ENCODE data around the gene CHD6.

Gene CHD6

GRCh38 chr20:41617902-41618806, at the start of gene CHD6:
Gene CHD6, minus strand, starts transcription at chr20:41618377. Its CDS starts 67,040 bp downstream, at chr20:41551337.
- peak; percentile 97 for DNase-seq (ENCODE audit: low read depth)

DNA sequence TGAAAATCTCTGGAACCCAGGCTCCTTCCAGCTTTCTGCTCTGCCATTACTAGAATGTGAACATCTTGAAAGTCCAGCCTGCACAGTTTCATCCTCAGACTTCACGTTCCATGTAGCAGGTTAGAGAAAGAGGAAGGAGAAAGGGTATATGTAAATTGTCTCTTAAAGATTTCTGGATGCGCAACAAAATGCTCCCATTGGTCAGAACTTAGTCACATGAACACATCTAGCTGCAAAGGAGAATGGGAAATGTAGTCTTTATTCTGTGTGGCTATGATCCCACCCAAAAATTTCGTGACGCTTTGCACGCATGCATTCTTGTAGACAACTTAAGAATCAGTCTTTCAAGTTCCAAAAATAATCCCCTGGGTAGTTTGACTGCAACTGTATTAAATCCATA, 46.4 kb upstream of the CHD6 start:
- no peak for DNase-seq (ENCODE audit: low read depth)

DNA sequence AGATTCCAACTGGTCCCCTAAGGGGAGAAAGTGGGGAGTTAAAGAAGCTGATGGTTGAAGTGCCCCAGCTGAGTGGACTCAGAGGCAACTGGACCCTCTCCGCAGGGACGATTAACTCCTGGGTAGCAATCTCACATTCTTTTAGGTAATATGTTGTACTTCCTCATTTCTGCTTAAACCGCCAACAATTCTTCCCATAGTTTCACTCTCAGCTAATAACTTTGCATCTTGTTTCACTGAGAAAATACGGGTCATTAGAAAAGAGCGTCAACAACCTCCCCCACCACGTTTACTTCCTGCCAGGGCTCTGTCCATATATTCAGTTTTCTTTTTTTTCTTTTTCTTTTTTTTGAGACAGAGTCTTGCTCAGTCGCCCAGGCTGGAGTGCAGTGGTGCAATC, 39.5 kb upstream of the CHD6 start:
- no peak for DNase-seq (ENCODE audit: low read depth)

DNA sequence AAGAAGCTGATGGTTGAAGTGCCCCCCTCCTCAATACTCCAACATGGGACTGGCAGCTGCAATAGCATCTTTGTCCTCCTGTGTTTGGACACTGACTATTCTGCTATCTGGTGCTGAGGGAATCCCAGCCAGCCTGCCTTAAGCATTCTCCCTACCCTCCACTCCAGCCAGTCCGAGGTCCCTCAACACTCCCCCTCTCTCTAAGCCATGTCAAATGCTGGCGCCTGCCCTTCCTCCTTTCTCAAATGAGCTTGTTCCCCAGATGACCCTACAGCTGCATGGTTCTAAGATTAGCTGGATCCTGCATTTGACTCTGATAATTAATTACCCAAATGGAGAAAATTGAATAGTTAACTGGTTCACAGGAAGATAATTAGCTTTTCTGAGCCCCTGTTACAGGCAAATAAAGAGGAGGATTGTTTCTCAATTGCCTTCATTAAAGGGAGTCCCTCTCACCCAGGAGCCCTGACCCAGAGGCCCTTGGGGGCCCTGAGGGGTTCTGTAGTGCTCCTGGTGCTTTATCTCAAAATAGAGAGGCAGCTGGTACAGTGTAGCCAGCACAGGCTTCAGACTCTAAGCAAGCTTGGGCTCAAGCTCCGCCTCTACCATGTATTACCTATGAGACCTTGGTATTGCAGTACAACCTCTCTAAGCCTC, 37.9 kb upstream of the CHD6 start:
- DNase-seq (ENCODE audit: low read depth): no peak

- no peak for DNase-seq (ENCODE audit: low read depth)
Observed at GRCh38 chr20:41654884-41655283, 36.7 kb upstream of the CHD6 start.

DNA sequence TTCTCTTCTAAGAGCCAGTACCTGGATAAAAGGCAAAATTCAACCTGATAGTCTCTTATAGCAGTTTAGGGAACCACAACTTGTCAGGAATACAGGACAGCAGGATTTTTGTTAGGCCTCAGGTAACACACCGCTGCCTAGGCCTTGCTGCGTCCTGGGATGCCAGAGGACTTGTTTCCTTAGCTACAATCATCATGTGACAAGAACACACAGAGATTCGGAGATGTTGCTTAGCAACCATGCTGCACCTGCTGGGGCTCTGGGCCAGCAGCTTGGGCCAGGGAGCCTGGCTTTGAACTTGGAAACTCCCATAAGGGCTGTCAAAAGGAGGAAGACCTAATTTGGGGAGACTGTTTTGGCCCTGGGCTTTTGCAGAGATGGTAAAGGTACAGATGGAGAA, 36.1 kb upstream of the CHD6 start:
- DNase-seq (ENCODE audit: low read depth): no peak

DNA sequence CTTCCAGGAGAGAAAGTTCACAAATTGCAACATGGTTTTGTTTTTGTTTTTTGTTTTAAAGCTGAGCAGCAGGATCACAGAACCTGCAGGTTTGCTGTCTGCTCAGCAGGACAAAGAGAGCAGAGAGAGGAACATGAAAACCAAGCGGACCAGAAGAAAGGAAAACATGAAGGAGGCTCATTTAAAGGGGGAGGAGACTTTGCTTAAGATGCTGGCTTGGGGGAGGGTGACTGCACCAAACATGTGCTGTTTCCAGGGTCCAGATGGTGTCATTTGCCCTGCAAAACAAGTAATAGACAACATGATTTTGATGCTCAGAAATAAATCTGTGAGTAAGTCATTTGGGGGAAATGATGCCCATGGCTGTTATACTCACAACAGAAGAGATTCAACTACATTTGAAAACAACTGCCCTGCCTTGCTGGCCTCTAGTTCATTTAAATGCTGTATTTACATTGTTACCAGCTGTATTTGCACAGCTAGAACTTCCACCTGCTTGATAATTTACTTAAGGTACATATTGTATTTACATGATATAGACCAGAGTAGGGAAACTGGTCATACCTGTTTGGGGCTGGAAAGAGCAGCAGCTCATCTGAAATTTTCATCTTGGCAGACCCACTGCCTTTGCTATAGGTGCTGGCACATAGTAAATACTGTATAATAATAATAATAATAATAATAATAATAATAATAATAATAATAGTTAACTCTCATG, 32.2 kb upstream of the CHD6 start:
- no peak for DNase-seq (ENCODE audit: low read depth)

DNA sequence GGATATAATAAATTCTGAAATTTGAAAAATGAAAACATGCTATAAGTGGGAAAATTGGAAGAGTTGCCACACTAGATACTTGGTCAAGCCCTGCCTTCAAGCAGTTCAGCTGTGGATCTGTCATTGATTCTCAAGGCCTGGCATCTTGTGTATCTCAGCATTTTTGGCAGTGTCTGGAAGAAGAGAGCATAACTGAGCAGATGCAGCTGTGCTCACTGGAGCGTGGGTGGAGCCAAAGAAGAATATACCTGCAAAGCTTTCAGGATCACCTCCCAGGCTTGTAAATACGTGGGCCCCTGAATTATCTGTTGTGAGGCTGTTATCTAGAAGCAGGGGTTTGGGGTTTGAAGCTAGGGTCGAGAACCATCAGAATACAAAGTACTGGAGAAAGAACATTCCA, 31.3 kb upstream of the CHD6 start:
- DNase-seq (ENCODE audit: low read depth): no peak

GRCh38 chr20:41645372-41645771, 27.2 kb upstream of the CHD6 start:
- DNase-seq (ENCODE audit: low read depth): no peak

DNA sequence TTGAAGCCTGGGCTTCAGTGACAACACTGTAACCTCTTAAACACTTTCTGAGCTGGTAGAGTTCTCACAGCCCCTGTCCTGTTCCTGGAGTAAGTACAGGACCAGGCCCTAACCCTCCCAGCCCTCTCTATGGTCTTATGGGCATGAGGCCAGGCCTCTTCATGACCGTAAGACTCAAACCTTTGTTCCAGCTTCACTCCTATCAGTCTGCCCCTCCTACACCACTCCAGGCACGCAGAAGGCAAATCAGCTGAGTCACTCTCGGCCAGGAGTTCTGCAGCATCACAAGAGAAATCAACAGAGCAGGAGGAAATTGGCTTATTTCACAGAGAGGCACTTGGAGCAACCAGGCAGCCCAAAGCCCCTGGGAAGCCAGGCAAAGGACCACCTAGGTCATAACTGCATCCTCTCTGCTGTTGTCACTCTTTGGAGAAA, 25.3 kb upstream of the CHD6 start:
- no peak for DNase-seq (ENCODE audit: low read depth)

GRCh38 chr20:41639630-41640029, 21.5 kb upstream of the CHD6 start:
- no peak for DNase-seq (ENCODE audit: low read depth)

- no peak for DNase-seq (ENCODE audit: low read depth)
Observed at GRCh38 chr20:41638456-41638855, 20.3 kb upstream of the CHD6 start.

- no peak for DNase-seq (ENCODE audit: low read depth)
Observed at GRCh38 chr20:41635158-41635557, 17.0 kb upstream of the CHD6 start.

DNA sequence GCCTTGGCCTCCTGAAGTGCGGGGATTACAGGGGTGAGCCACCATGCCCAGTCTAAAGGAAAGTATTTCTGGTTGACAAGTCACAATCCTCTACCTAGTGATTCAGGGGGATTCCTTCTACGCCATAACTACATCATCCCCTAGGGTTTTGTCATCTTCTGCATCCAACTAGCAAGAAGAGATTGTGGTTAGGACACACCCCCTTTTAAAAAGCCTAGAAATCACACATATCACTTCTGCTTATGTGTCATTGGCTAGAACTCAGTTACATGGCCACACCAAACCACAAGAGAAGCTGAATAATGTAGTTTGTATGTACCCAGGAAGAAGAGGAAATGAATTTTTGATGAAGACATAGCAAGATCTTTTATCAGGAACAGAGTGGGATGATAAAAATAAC, 14.7 kb upstream of the CHD6 start:
- no peak for DNase-seq (ENCODE audit: low read depth)

- no peak for DNase-seq (ENCODE audit: low read depth)
Observed at GRCh38 chr20:41631826-41632225, 13.6 kb upstream of the CHD6 start.

- DNase-seq (ENCODE audit: low read depth): no peak
Observed at GRCh38 chr20:41630846-41631245, 12.7 kb upstream of the CHD6 start.

GRCh38 chr20:41627611-41628244, 9.6 kb upstream of the CHD6 start:
- DNase-seq (ENCODE audit: low read depth): no peak

DNA sequence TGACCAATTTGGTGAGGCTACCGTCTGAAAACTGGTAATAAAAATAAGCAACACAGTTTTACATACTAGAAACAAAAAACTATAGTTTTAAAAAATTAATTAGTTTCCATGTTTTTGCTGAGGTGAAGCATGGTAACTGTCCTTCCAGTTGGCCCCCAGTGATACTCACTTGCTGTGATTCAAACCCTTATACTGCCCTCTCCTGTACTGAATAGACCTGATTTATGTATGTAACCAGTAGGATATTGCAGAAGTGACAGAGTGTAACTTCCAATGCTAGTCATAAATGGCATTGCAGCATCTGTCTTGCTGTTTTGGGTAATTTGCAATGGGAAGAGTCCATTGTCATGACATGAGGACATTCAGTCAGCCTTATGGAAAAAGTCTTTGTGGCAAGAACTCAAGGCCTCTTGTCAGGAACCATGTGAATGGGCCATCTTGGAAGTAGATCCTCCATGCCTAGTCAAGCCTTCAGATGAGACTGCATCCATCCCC, 8.9 kb upstream of the CHD6 start:
- no peak for DNase-seq (ENCODE audit: low read depth)

GRCh38 chr20:41623625-41624375, 5.6 kb upstream of the CHD6 start:
- no peak for DNase-seq (ENCODE audit: low read depth)

GRCh38 chr20:41622584-41622983, 4.4 kb upstream of the CHD6 start:
- DNase-seq (ENCODE audit: low read depth): no peak

- no peak for DNase-seq (ENCODE audit: low read depth)
Observed at GRCh38 chr20:41621971-41622370, 3.8 kb upstream of the CHD6 start.

All from activated T-helper 1 cell treated with Interleukin-2 at 50 U/mL for 16 hours (primary cell).